ENCODE measurements around the gene FAT2.

- TF ChIP-seq POLR2A (IDR thresholded peaks at IDR 0.05): no peak
- TF ChIP-seq CTCF (IDR thresholded peaks at IDR 0.05 in 4 of 5, conservative IDR thresholded peaks at IDR 0.05 in 1 of 5): no peak
Observed at GRCh38 chr5:151584057-151584937, 6.8 kb downstream of the FAT2 start.

All from gastrocnemius medialis (tissue), 4 donors.